ENCODE data around the gene MYOG.

- TF ChIP-seq CTCF (IDR thresholded peaks at IDR 0.05): no peak
- TF ChIP-seq ZFX (IDR thresholded peaks at IDR 0.05; ENCODE audit: borderline replicate concordance): no peak
Observed at GRCh38 chr1:203128431-203128715, 42.6 kb upstream of the MYOG start.

All from 22Rv1 (cell line).